AG04449 (cell line): ENCODE results near the gene SHISA6.

Source experiments
- CTCF ChIA-PET: fragments of 350-600 bp; formaldehyde crosslinking; extraction: SDS; loops from one replicate; lab custom pipeline; 2021; ENCODE audit warnings: antibody characterized with exemption; lab: Yijun Ruan, JAX
- POLR2A ChIA-PET: fragments of 400-600, 350-600 bp; formaldehyde crosslinking; extraction: SDS; loops from one replicate; lab custom pipeline; 2020; ENCODE audit warnings: antibody characterized with exemption, inconsistent platforms; lab: Yijun Ruan, JAX
- DNase-seq: peaks from one replicate; pipeline ENCODE4 v3.0.0-alpha.2; 2010; ENCODE audit warnings: low read depth, low spot score
- H3K4me3 ChIP-seq: 2 replicates; pipeline ENCODE4 v1.5.1; 2011; ENCODE audit warnings: low read depth, mild to moderate bottlenecking, control low read depth, low read length
- TF ChIP-seq, protein P1 (sequence below): IDR thresholded peaks from one replicate; pipeline ENCODE4 v1.5.1; 2011; ENCODE audit warnings: mild to moderate bottlenecking, moderate library complexity, low read length, control low read depth, inconsistent platforms; ENCODE audit not compliant: insufficient read depth; ENCODE audit errors: missing control alignments

Gene SHISA6

DNA sequence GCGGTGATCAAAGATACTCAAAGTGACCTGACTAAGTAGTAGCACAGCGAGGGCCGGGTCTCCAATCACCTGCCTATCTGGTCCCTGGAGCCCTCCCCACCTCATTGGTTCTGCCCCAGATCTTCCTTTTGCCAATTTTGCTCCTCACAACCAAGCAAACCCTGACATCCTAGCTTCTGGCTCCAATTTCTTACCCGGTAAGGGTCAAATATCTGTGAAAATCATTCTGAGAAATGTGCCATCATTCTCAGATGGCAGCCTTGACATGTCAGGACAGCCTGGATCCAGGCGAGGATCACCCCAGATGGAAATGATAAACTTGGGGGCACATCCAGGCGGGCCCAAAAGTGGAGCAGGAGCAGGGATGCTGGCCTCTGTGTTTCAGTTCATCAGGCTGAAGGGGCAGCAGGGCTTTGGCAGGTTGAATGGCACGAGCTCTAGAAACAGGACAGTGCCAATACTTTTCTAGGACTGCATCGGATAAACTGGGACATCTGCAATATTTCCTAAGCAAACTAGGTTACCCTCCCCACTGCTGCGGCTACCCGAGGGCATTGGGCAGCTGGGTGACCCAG, 83.9 kb downstream of the SHISA6 start:
- ChIA-PET CTCF (no interaction called here), POLR2A (no interaction called here)
- no peak for DNase-seq
- TF ChIP-seq, protein P1, sequence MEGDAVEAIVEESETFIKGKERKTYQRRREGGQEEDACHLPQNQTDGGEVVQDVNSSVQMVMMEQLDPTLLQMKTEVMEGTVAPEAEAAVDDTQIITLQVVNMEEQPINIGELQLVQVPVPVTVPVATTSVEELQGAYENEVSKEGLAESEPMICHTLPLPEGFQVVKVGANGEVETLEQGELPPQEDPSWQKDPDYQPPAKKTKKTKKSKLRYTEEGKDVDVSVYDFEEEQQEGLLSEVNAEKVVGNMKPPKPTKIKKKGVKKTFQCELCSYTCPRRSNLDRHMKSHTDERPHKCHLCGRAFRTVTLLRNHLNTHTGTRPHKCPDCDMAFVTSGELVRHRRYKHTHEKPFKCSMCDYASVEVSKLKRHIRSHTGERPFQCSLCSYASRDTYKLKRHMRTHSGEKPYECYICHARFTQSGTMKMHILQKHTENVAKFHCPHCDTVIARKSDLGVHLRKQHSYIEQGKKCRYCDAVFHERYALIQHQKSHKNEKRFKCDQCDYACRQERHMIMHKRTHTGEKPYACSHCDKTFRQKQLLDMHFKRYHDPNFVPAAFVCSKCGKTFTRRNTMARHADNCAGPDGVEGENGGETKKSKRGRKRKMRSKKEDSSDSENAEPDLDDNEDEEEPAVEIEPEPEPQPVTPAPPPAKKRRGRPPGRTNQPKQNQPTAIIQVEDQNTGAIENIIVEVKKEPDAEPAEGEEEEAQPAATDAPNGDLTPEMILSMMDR = no peak
- H3K4me3 ChIP-seq = no peak overlapping the region

DNA sequence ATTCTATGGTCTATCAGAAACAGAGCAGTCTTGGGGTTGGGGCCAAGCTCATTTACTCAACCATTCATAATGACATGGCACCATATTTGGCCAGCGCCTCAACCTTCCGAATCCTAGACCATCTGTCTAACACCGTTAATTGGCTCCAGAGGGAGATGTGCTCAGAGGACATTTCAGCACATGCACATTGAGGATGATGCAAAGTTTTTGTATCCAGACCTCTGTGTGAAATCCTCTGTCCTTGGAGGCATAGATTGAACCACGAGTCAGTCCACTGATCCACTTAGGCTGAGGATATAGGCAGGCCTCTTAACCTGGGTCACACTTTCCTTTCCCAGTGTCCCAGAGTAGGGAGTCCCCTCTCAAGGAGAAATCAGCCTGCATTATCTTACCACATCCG, 85.5 kb downstream of the SHISA6 start:
- ChIA-PET POLR2A (no interaction called here), CTCF (no interaction called here)
- no peak overlapping the region for H3K4me3 ChIP-seq
- DNase-seq = no peak
- TF ChIP-seq, protein P1 = no peak

DNA sequence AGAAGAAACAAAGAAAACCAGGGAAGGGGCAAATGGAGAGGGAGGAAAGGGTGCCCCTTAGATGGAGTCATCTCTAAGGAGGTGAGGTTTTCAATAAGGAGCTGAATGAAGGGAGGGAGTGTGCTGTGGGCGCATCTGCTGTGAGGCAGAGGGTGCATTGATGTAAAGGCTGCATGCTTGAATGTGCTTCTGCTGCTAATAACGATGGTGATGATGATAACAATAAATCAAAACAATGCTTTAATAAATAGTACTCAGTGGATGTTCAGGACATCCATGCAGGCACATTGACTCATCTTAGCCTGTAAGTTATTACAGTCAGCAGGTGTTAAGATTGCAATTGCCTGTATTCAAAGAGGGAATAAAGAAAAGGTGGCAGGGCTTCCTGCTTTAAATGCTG, 87.8 kb downstream of the SHISA6 start:
- H3K4me3 ChIP-seq = no peak overlapping the region
- ChIA-PET CTCF (no interaction called here), POLR2A (no interaction called here)
- TF ChIP-seq, protein P1 = no peak
- no peak for DNase-seq

DNA sequence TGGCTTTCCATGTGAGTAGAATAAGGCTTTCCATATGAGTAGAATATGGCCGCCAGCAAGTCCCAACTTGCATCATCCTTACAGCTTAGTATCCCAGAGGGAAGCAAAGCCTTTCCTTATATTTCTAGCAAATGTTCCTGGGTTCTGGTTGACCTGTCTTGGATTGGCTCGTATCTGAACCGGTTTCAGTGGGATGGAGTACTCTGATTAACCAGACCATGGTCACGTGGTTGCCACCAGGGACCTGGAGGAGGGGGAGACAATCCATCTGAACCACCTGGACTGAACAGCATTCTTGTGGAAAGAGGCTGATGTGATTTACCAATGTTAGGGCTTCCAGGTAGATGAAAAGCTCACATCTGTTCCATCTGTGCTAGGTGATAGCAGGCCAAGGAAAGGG, 89.0 kb downstream of the SHISA6 start:
- TF ChIP-seq, protein P1 = no peak
- no peak overlapping the region for H3K4me3 ChIP-seq
- DNase-seq = no peak
- ChIA-PET CTCF (no interaction called here), POLR2A (no interaction called here)

DNA sequence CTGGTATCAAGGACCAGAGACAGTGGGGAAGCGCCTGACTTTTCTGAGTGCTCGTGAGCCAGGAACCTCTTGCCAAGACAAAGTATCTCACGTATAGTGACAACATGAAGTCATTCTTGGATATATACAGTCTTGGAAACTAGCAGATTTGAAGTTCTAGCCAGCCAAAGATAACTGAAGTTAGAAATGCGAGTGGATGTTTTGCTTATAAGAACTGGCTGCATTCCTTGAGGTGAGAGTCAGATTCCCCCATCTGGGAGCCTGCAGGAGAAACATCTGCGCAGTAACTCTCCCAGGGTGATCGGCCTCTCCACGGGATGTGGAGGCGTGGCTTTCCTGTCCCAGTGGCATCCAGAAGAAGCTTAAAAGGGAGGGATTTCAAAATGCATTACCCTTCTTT, 89.8 kb downstream of the SHISA6 start:
- H3K4me3 ChIP-seq = no peak overlapping the region
- ChIA-PET CTCF (no interaction called here), POLR2A (interaction anchor here (0.6 kb wide), 1 partner anchor 1610 kb away, joined by 4 read pairs; no protein-coding TSS in a partner anchor)
- TF ChIP-seq, protein P1 = no peak
- no peak for DNase-seq

DNA sequence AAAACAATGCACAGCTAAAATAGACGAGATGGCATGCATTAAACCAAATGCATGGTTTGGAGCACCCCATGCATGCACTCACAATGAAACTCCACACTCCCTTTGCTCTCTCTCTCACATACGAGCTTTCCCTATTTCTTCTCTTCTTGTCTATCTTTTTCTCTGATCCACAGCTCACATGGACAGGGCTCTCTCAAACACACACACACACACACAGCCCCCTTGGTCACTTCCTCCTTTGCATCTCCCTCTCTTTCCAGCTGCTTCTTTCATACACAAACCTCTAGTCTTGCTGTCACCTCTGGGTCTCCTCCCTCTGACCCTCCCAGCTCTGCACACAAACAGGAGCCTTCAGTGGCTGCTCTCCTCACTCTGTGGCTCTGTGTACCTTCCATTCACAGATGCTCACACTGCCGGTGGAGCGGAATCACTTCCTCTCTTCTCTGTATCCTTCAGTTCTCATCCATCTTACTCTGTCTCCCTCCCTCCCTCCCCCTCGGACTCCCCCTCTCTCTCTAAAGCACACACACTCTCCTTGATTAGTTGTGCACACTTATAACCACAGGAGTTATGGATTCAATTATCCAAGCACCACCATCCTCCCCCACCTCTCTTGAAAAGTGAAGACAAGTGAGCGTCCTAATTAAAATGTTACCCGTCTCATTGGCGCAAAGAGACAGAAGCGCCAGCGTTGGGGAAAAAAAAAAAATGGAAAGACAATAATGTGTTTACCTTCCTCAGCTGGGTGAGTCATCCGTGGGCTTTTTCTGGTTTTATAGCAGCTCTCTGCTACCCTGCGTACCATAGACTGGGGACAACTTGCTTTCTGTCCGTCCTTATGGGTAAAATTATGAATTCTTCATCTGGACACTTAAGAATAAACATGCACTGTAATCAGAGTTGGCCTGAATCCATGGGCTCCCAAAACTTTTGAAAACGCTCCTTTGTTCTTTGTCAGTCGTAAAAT, 90.8 kb downstream of the SHISA6 start:
- no peak for DNase-seq
- H3K4me3 ChIP-seq = no peak overlapping the region
- ChIA-PET POLR2A (no interaction called here), CTCF (no interaction called here)
- TF ChIP-seq, protein P1 = no peak
